Astrocyte of the hippocampus (primary cell): Measurements from ENCODE around the gene CGREF1.

ENCODE experiments used
- DNase-seq: peaks from one replicate; pipeline ENCODE4 v3.0.0; 2011; ENCODE audit warnings: low read depth, low spot score

The CGREF1 gene

GRCh38 chr2:27118525-27119329 lies at the start of gene CGREF1:
Gene CGREF1 (minus strand): TSS chr2:27119128. CDS start chr2:27104366, 14,762 bp downstream.
- peak; percentile 38 for DNase-seq

GRCh38 chr2:27164960-27165763 lies 46.2 kb upstream of the CGREF1 start:
- no peak for DNase-seq

- DNase-seq = no peak
Measured at GRCh38 chr2:27162151-27163121, 43.5 kb upstream of the CGREF1 start.

- DNase-seq = no peak
Measured at GRCh38 chr2:27160191-27160590, 41.3 kb upstream of the CGREF1 start.

GRCh38 chr2:27159271-27159670 lies 40.3 kb upstream of the CGREF1 start:
- no peak for DNase-seq

- DNase-seq = no peak
Measured at GRCh38 chr2:27158468-27158867, 39.5 kb upstream of the CGREF1 start.

GRCh38 chr2:27155069-27155520 lies 36.2 kb upstream of the CGREF1 start:
- no peak for DNase-seq

GRCh38 chr2:27154488-27154887 lies 35.6 kb upstream of the CGREF1 start:
- DNase-seq = no peak

- peak; percentile 26 for DNase-seq
Measured at GRCh38 chr2:27152796-27153464, 34.0 kb upstream of the CGREF1 start.

GRCh38 chr2:27152102-27152795 lies 33.3 kb upstream of the CGREF1 start:
- DNase-seq = no peak

- no peak for DNase-seq
Measured at GRCh38 chr2:27150639-27151230, 31.8 kb upstream of the CGREF1 start.

- DNase-seq = no peak
Measured at GRCh38 chr2:27149570-27150405, 30.9 kb upstream of the CGREF1 start.

- DNase-seq = no peak
Measured at GRCh38 chr2:27148801-27149439, 30.0 kb upstream of the CGREF1 start, which contains the start of gene TCF23. Gene TCF23 (plus strand): TSS chr2:27149004. CDS start chr2:27149134, 130 bp downstream.

- no peak for DNase-seq
Measured at GRCh38 chr2:27147935-27148334, 29.0 kb upstream of the CGREF1 start.

- DNase-seq = no peak
Measured at GRCh38 chr2:27145682-27146081, 26.8 kb upstream of the CGREF1 start.

GRCh38 chr2:27143285-27143684 lies 24.4 kb upstream of the CGREF1 start:
- no peak for DNase-seq

GRCh38 chr2:27139310-27139709 lies 20.4 kb upstream of the CGREF1 start, which contains the start of gene PRR30:
Gene PRR30 (minus strand): TSS chr2:27139410. CDS start chr2:27138329, 1,081 bp downstream.
- DNase-seq = no peak

GRCh38 chr2:27138111-27138510 lies 19.2 kb upstream of the CGREF1 start:
- no peak for DNase-seq
